SW480 (cell line): ENCODE results near the gene SLC26A4.

Experiments used
- DNase-seq: peaks from one replicate; pipeline ENCODE4 v3.0.0-alpha.2; 2016; ENCODE audit warnings: low spot score

Gene SLC26A4

DNA sequence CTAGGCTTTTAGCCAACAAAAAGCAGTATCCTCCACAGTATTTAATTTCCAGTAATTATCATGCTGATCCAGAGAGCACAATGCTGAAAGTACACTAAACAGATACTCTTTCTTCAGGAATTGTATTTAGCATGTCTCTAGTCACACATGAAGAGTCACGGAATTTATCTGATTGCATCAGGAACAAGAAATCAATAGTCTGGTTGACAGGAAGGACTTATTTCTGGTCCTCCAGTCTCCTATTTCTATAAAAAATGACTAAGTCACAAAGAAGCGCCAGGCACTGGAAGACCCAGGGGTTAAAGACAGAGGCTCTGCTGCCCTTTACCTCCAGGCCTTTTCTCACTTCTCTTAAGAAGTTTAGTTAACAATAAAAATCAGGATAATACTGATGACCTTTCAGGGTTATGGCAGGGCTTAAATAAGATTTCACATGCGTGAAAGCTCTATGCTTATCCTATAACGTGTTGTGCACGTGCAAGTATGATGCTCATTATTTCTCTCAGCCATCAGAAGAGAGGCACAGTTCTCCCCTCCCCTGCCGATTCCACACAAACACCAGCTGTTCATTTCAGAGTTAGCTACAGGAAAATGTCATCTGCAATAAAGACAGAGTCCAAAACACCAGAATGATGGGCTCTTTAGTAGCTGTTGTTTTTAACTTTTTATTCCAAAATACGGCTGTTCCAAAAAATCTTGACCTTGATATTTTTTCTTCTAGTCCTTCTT lies 36.9 kb downstream of the SLC26A4 start:
- no peak for DNase-seq

DNA sequence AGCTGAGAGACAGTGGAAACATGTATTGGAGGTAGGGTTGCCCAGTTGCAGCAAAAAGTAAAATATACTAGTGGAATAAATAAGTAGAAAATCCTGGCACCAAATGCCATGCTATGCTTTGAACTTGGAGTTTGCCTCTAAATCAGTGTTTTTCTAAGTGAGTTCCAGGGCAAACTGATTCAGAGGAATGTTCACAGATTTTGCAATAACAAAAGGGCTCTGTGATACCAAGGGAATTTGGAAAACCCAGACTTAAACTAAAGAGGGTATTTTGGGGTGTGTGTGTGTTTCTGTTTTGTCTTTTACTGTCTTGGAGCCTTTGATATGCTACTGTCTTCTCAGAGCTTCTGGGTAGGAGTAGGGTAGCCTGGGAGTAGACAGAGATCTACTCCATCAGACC lies 39.9 kb downstream of the SLC26A4 start:
- no peak for DNase-seq

DNA sequence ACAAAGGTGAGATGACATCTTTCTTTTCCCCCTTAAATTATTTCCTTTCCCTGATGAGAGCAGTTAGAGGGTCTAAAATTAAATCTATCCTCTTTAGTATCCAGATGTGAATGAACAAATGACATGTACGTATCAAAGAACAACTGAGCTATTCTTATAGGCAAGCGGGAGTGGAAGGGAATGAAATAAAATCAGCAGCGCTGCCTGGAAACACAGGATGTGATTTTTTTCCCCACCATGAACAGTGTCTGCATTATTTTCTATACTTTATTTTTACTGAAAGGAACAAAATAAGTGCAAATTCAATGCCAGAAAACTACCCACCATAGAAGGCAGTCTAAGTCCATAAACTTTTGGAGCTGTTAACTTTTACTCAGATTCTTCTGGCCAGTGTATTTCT lies 40.6 kb downstream of the SLC26A4 start:
- DNase-seq = no peak

DNA sequence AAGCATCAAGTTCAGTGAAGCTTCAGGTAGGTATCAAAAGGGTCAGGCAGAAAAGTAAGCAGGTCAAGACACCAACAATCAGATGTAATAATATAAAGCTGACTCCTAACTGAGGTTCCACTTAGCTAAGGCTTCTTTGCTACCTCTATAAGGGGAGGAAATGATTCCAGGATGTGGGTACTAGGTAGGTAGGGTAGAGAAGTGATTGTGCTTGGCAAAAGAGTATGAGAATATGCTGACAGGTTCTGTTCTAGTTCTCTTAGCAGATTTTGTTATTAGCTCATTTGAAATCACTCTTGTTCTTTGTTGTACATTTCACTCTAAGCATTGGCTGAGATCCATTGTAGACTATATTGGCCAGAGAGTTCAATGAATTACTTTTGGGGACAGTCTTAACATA lies 42.6 kb downstream of the SLC26A4 start:
- DNase-seq = no peak

DNA sequence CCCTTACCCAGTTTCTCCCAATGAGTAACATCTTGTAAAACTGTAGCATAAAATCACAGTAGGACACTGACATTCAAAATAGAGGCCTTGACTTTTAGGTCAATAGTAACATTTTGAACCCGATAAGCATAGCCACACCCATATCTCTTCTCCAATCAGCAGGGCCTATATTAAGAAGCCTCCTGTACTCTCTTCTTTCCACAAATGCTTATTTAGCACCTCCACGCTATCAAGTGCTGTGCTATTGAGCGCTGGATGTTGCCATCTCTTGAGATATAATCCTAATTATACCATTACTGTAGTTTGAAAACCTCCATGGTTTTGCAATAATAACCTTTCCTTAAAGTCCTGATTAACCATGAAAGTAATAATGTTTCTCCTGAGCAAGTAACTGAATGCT lies 43.2 kb downstream of the SLC26A4 start:
- DNase-seq = no peak

DNA sequence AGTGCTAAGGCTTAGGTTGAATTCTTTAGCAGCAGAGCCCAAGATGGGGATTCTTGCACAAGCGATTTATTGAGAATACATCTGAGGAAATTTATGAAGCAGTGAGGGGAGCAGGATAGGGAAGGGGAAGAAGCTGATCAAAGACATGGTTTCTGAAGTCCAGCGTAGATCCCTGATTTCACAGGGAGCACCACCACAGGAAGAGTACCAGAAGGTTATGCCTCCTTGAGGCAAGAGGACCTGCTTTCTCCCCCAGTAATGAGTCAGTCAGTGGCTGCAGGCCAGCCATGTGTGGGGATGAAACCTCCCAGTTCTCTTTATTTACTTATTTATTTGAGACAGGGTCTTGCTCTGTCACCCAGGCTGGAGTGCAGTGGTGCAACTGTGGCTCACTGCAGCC lies 48.3 kb downstream of the SLC26A4 start:
- no peak for DNase-seq

DNA sequence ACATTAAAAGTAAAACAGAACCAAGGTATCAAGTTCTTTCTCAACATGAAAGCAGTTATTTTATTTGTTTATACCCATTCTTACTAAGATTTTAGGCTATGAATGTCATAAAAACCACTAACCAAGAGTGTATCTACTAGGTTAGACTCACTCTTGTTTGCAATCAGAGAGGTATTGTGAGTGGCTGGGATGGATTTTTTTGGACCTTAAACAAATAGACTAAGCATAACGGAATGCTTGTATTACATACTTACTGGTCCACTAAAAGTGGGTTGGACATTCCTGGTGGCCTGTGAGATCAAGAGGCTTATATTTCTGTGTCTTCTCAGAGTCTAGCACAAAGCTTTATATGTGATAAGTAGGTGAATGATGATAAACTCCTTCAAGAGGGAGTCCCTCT lies 50.7 kb downstream of the SLC26A4 start:
- no peak for DNase-seq

DNA sequence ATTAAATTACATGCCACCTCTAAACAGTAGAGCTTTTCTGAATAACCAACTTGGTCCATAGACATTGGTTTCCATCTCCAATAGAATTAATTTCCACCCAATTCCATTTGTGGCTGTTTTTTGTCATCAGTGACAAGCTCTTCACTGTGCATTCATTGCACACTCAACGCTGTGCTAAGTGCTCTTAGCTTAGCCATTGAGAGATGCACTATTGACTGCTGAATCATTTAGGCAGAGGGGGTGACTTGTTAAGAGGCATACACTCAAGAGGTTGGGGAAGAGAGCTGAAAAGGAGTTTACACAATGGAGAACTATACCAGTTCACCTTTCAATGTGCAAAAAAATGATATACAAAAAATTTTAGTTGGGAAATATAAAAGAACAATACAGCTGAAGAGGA lies 51.4 kb downstream of the SLC26A4 start:
- DNase-seq = no peak

DNA sequence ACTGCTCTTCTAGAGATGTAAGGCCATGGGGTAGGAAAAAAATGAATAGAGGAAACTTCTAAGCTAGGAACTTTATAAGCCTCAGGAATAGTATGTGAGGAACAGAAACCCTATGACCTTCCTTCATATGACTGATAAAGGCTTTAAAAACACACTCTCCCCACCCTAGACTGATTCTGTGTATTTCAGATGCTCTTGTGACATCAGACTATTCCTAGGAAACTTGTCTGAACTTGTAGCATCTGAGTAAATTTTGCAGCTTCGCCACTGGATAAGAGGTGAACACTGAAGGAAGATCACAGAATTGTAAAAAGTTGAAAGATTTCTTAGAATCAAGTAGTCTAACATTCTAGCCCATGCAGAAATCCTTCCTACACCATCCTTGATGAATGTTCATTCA lies 52.3 kb downstream of the SLC26A4 start:
- no peak for DNase-seq

DNA sequence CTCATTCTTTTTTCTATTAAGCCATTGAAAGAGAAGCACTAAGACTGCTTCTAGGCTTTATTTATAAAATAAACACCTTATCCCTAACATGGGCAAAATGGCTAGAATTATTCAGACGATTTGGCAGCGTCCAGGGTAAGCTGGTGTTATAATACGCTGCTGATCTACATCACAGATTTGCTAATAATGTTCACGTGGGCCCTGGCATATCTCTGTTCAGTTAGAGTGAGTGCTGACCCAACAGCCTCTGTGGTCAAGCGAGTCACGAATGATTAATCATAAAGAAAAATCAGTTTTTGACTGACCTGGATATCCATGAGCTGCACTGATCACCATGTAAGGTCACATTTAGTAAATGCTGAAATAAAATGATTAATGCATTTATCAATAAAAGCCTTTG lies 54.9 kb downstream of the SLC26A4 start:
- DNase-seq = no peak

DNA sequence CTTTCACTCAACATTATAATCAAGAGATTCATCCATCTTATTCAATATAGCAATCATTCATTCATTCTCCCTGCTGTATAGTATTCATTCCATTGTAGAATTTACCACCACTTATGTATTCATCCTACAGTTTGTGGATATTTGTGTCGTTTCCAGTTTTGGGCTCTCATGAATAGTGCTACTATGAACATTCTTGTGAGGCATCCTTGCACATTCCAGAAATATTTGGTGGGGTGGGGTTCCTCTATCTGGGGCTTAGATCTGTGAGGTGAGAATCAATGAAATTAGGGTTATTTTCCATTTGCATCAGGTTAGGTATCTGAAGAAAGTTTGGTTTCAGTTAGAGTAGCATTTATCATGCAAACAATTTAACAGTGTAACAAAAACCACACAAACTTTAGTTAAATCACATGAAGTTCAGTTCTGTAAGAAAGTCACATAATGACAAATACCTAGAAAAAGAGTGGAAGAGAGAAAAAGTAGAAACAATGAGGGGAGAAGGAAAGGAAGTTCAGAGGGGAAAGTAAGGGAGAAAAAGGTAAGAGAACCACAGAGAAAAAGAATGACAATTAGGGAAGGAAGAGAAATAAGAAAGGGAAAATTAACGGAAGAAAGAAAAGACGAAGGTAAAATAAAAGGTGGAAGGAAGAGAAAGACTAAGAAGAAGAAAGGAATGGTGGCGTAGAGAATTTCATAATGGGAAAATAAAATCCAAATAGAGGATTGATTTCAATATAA lies 58.0 kb downstream of the SLC26A4 start:
- DNase-seq = no peak

DNA sequence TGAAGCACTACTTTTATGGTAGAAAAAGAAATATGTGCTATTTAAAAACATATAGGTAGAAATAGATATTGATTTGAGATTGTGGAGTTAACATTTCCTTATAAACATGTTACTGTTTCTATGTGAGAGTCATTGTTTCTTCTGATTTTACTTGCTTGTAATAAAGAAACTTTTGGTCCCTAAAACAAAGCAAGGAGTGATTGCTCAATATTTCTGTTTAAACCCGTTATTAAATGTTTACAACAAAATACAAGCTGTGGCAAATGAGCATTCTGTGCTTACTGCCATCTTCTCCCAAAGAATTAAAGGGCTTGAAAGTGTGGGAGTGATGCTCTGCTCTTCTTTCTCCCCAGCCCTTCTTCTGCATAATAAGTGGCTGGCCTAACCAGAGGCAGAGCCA lies 60.7 kb downstream of the SLC26A4 start:
- no peak for DNase-seq

DNA sequence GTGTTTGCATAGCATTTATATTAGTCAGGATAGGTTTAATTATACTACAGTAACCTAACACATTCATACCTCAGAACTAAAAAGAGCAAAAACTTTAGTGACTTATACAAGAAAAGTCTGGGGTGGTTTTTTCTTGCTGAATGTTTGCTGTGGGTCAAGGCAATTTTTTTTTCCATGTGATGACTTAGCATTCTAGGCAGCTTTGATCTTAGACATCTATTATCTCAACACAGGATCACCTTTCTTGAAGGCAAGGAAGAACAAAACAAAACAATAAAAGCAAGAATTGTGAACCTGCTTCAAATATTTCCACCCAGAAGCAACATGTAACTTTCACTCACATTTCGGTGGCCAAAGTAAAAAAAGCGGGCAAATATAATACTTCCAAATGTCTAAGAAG lies 62.6 kb downstream of the SLC26A4 start:
- DNase-seq = no peak

DNA sequence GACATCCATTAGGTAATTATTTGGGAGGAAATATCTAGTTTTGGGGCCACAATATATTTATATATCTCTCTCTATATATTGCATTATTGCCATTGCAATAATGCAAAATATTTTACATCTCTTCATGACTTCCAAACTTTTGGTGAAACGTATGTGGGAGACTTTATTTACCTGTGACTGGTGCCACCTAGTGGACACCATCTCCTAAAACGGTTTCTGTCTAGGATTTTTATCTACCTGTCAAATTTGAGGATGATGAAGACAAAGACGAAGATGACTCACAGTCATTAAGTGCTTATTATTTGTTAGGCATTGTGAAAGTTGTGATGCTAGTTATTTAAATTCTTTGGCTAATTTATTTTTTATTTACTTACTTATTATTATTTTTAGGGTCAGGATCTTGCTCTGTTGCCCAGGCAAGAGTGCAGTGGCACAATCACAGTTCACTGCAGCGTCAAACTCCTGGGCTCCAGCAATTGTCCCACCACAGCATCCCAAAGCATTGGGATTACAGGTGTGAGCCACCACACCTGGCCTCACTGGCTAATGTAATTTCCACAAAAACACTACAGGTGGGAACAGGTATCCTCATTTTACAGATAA lies 64.6 kb downstream of the SLC26A4 start:
- peak; percentile 86 for DNase-seq

DNA sequence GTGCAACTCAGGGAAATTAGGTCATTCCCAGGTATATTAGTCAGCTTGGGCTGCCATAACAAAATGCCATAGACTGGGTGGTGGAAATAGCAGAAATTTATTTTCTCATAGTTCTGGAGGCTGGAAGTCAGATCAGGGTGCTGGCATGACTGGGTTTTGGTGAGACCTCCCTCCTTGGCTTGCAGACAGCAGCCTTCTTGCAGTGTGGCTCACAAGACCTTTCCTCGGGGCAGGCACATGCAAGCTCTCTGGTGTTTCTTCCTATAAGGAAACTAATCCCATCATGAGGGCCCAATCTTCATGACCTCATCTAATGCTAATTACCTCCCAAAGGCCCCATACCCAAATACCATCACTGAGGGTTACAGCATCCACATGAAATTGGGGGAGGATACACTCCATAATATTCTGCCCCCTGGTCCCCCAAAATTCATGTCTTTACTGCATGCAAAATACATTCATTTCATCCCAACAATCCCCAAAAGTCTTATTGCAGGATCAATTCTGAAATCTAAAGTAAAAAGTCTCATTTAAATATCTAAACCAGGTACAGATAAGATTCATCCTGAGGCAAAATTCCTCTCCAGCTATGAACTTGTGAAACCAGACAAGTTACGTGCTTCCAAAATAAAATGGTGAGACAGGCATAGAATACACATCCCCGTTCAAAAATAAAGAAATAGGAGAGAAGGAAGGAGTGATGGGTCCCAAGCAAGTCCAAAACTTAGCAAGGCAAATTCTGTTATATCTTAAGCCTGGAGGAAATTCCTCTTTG lies 65.9 kb downstream of the SLC26A4 start:
- no peak for DNase-seq

DNA sequence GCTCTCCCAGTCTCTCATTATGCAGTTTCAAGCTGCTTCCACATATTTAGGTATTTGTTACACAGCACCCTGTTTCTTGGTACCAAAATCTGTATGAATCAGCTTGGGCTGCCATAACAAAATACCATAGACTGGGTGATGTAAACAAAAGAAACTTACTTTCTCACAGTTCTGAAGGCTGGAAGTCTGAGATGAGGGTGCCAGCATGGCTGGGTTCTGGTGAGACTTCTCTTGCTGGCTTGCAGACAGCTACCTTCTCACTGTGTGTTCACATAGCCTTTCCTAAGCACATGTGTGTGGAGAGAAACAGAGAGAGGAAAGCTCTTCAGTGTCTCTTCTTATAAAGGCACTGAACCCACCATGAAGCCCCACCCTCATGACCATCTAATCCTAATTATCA lies 67.6 kb downstream of the SLC26A4 start:
- no peak for DNase-seq

DNA sequence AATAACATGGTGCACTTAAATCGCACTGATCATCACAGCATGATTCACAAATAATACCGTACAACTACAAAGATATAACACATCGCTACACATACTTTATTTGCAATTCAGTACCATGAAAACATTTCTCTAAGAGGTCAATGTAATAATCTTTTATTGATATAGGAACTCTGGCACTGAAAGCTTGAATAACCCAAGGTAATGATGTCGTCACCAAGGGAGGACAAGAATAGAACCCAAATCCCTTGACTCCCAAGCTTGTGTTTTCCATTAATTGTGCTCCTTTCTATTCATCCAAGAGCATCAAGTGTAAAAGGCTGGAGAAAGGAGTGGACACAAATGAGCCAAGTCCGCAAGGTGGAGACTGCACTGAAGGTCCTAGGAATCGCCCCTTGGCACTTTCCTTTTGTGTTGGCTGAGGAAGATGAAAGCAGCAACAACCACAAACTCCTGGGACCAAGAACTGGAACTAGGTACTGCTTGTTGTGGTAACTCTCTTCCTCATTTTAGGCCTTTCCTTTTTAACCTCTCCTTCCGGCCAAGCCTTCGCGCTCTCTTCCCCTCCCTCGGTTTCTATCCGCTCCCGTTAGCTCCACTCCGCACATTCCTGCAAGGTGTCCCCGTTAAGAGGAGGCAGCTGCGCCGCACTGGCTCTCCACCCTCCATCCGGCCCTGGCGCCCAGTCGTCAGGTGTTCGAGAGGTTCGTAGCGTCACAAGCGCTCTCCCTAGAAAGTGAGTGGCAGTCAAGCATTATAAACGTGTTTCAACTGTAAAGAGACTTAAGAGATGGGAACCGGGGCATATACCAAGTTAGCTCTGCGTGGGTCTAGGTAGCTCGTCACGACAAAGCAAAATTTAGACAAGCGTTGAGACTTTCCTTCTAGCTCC lies 82.3 kb downstream of the SLC26A4 start:
- DNase-seq = peak; percentile 80

DNA sequence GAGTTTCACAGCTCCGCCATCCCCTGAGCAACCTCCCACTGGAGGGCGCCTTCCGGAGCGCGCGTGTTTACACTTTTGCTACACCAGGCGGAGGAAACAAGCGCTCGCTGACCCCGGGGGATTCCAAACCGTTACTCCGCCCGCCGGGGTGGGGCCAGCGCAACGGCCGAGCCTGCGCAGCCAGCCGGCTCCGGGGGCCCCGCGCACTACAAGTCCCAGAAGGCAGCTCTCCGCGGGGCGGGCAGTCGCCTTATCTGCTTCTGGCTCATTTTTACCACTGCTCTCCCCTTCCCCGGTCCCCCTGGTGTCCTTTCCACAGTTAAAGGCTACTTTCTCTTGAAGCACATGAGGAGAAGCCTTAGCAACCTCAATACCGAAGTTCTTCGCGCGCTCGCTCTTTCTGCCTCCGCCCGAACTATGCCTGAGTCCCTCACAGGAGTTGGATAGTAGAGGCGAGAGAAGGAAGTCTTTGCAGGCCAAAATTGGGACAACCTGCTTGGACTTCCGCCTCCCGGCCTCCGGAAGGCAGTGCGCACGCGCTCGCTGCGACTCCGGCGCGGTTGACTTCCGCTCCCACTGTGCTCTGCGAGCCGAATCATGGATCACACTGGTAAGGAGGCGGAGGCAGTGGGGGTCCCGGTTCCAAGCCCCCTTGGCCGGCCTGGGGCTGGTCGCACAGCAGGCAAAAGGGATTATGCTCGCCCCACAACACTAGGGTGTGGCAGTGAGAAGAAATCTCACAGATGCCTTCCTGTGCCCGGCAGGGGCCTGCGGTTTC lies 83.1 kb downstream of the SLC26A4 start, which contains the start of gene CBLL1:
Gene CBLL1 (plus strand): TSS at position 576 of the 778 bp plus-strand sequence. CDS start 22 bp downstream, at position 598.
- DNase-seq = peak; percentile 97

DNA sequence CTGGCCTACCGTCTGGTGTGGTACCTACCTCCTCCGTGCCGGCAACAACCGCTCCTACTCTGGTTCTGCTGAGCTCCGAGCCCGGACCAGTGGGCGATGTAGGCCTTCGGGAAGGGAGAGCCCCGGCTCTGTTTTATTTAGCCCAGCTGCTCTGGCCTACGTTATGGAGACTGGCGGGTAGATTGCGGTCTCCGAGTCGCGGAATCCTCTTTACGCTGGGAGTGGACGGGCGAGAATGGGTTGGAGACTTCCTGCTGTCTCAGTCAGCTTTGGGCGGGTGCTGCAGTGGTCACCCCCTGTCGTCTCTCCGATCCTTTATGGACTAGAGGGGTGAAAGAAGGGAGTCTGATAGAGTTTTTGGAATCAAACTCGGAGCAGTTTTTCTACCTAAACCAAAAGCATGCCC lies 83.7 kb downstream of the SLC26A4 start:
- no peak for DNase-seq

DNA sequence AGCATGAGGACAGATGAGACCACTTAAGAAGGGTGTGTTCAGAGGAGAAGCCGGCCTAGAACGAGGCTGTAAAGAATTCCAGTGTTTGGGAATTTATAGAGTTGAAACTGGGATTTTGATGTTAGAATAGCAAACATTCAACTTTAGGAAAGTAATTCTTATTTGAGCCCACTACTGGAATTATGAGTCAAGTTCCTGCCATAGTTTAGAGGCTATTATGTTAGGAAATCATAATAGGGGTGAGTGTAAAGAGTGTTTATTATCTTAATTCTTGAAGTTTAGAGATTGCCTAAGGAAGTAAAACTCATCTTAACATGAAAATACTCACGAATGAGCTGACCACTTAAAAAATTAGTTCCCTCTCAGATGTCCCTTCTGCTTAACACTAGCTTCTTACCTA lies 85.4 kb downstream of the SLC26A4 start:
- DNase-seq = no peak

DNA sequence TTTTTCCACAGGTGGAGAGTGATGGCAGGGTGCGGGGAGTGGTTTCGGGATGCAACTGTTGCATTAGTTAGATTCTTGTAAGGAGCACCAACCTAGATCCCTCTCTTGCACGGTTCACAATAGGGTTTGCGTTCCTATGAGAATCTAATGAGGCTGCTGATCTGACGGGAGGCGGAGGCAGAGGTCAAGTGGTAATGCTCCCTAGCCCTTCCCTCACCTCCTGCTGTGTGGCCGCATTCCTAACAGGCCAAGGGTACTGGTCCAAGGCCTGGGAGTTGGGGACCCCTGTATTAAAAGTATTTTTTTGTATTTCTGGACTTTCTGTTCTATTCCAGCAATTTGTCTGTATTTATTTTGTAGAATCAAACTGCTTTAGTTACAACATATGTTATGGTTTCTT lies 90.5 kb downstream of the SLC26A4 start:
- no peak for DNase-seq
